RWPE1 (cell line): ENCODE results near the gene EXOSC5.
A peak's percentile ranks its signal among the peaks of the same experiment; 100 is the strongest.
"Not testable (repeated sequence)": the region's sequence is repeated elsewhere in the genome, so short reads cannot be mapped to it uniquely, and the experiment has no call there.

Experiments
- CTCF ChIA-PET: fragments of 350-600 bp; sonication (Branson Sonifier 250); formaldehyde crosslinking; extraction: SDS; loops from one replicate; lab custom pipeline; 2021; lab: Yijun Ruan, JAX
- POLR2A ChIA-PET: fragments of 400-600 bp; formaldehyde crosslinking; extraction: SDS; loops from one replicate; lab custom pipeline; 2020; ENCODE audit warnings: antibody characterized with exemption; ENCODE audit not compliant: low non-redundant PET; lab: Yijun Ruan, JAX
- DNase-seq: peaks from one replicate; pipeline ENCODE4 v3.0.0; 2012; ENCODE audit warnings: low spot score
- H3K27ac ChIP-seq: fragments of 450-650 bp; 2 replicates; pipeline ENCODE4 v1.5.1; 2017
- TF ChIP-seq, protein P1 (sequence below): fragments of 450-650 bp; conservative IDR thresholded peaks from 2 replicates; pipeline ENCODE4 v1.5.1; 2017; ENCODE audit warnings: low read depth, mild to moderate bottlenecking

Gene EXOSC5

DNA sequence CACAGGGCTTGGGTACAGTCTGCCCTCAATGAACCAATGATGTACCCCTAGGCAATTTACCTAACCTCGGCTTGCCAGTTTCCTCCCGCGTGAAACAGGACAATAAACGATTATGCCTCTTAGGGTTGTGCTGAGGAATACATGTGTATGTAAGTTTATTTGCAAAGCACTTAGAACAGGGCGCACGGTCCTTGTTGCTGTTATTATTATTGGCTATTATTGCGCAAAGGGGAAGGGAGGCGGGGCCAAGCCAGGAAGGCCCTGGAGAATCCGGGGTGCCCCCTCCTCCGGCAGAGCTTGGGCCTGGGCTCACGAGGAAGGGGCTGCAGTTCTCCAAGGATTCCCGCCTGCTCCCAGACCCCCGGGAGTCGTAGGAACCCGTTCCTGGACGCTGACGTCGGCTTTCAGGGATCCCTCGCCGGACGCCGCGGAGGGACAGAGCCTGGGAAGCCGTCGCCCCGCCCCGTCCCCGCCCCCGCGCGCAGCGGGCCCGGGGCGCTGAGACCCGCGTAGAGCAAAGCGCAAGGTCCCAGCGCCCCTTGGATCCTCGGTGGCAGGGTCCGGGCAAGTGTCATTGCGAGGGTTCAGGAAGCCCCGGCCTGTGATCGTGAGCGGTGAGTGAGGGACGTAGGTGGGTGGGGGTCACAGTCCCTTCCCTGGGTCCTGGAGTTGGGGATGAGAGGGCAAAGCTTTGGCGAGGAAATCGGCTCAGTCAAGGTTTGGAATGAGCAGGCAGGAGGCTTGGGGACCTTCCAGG lies 20.7 kb downstream of the EXOSC5 start, which contains the start of gene TMEM91:
TMEM91 (plus strand) TSS at position 293 of the 757 bp plus-strand sequence. CDS start 1,777 bp downstream, outside the sequence.
- ChIA-PET POLR2A (no interaction called here), CTCF (interaction anchor here (0.6 to 1.0 kb wide), 2 partner anchors 12 to 18 kb away, joined by 3 read pairs; no protein-coding TSS in a partner anchor)
- no peak for DNase-seq
- TF ChIP-seq, protein P1, sequence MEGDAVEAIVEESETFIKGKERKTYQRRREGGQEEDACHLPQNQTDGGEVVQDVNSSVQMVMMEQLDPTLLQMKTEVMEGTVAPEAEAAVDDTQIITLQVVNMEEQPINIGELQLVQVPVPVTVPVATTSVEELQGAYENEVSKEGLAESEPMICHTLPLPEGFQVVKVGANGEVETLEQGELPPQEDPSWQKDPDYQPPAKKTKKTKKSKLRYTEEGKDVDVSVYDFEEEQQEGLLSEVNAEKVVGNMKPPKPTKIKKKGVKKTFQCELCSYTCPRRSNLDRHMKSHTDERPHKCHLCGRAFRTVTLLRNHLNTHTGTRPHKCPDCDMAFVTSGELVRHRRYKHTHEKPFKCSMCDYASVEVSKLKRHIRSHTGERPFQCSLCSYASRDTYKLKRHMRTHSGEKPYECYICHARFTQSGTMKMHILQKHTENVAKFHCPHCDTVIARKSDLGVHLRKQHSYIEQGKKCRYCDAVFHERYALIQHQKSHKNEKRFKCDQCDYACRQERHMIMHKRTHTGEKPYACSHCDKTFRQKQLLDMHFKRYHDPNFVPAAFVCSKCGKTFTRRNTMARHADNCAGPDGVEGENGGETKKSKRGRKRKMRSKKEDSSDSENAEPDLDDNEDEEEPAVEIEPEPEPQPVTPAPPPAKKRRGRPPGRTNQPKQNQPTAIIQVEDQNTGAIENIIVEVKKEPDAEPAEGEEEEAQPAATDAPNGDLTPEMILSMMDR, result no peak
- peak within 1 kb of the TSS; percentile 58 for H3K27ac ChIP-seq

DNA sequence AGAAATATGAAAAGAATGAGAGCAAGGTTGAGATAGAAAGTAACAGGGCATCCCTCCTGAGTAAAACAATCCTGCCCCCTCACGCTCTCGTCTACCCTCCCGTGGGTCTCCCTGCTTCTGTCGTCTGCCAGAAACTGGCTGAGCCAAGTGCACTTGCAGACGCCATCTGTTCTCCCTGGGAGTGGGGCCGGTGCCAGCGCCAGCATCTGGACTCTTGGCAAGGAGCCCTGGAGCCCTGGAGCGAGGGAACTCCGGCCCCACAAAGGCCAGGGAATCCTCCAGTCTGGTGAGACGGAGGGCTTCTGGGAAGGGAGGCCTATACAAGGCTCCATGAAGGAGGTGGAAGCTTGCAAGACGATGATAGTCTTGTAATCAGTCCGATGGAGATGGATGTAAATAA lies 23.2 kb downstream of the EXOSC5 start:
- DNase-seq, result peak; percentile 57
- ChIA-PET POLR2A (no interaction called here), CTCF (no interaction called here)
- TF ChIP-seq, protein P1, result no peak
- peak overlapping the region; percentile 79 for H3K27ac ChIP-seq

DNA sequence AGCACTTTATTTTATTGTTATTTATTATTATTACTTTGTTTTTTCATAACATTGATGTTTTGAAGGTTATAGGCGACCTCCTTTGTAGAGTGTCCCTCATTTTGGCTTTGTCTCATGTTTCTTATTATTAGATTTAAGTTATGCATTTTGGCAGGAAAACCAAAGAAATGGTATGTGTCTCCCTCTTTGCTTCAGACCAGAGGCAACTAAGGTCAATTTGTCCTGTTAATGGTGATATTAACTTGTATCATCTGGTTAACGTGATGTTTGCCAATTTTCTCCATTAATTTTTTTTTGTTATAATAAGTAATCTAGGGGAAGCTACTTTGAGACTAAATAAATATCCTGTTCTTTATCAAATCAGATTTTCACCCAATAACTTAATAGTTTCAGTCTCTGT lies 24.7 kb downstream of the EXOSC5 start:
- 0 out of 2 replicates have a peak overlapping the region, but pooled peaks have one; percentile 7 for H3K27ac ChIP-seq
- DNase-seq, result no peak
- TF ChIP-seq, protein P1, result no peak
- POLR2A ChIA-PET, result no interaction called here
- CTCF ChIA-PET, result no interaction called here

DNA sequence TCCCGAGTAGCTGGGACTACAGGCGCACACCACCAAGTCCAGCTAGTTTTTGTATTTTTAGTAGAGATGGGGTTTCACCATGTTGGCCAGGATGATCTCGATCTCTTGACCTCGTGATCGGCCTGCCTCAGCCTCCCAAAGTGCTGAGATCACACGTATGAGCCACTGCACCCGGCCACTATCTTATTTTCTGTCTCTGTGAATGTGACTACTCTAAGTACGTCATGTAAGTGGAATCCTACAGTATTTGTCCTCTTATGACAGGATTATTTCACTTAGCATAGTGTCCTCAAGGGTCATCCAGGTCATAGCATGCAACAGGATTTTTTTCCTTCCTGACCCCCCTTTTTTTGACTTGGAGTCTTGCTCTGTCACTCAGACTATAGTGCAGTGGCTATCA lies 25.6 kb downstream of the EXOSC5 start:
- TF ChIP-seq, protein P1, result no peak
- ChIA-PET POLR2A (no interaction called here), CTCF (no interaction called here)
- no peak for DNase-seq
- H3K27ac ChIP-seq, result peak overlapping the region; percentile 50

DNA sequence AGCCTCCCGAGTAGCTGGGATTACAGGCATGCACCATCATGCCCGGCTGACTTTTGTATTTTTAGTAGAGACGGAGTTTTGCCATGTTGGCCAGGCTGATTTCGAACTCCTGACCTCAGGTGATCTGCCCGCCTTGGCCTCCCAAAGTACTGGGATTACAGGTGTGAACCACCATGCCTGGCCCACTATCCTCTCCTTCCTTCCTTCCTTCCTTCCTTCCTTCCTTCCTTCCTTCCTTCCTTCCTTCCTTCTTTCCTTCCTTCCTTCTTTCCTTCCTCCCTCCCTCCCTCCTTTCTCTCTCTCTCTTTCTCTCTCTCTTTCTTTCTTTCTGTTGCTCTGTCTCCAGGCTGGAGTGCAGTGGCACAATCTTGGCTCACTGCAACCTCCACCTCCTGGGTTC lies 26.0 kb downstream of the EXOSC5 start:
- POLR2A ChIA-PET, result interaction anchor here (0.6 kb wide), 1 partner anchor 13 kb away, joined by 3 read pairs; no protein-coding TSS in a partner anchor
- CTCF ChIA-PET, result not testable (repeated sequence)
- peak overlapping the region; percentile 50 for H3K27ac ChIP-seq

DNA sequence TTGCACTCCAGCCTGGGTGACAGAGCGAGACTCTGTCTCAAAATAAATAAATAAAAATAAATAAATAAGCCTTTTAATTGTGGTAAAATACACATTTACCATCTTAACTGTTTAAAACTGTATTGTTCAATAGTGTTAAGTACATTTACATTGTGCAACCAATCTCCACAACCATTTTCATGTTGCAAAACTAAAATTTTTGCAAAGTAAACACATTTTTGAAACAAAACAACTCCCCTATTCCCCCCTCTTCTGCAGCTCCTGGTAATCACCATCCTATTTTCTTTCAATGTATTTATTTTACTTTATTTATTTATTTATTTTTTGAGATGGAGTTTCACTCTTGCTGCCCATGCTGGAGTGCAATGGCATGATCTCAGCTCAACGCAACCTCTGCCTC lies 27.4 kb downstream of the EXOSC5 start:
- ChIA-PET CTCF (no interaction called here), POLR2A (no interaction called here)
- TF ChIP-seq, protein P1, result no peak
- no peak overlapping the region; the same call in 1 of the 2 replicates for H3K27ac ChIP-seq
- no peak for DNase-seq

More for the DNA sequence above, 26.0 kb downstream of the EXOSC5 start:
- DNase-seq, result not testable (repeated sequence)

DNA sequence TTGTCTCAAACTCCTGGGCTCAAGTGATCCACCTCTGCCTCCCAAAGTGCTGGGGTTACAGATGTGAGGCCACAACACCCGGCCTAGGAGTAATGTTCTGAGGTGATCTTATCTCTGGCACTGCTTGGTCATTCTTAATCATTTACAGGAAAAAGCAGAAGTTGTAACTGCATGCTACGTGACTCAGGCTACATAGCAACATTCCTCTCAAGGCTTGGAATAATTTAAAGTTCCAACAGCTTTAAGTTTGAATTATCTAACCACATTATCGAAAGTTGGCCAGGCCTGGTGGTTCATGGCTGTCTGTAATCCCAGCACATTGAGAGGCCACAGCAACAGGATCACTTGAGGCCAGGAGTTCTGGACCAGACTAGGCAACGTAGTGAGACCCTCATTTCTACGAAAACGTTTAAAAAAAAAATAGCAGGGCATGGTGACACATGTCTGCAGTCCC lies 29.3 kb downstream of the EXOSC5 start:
- CTCF ChIA-PET, result interaction anchor here (0.7 kb wide), 1 partner anchor 24 kb away, joined by 3 read pairs; no protein-coding TSS in a partner anchor
- TF ChIP-seq, protein P1, result no peak
- POLR2A ChIA-PET, result no interaction called here
- peak; percentile 54 for DNase-seq
- H3K27ac ChIP-seq, result peak overlapping the region; percentile 92
